ENCODE data around the gene SLC11A1.

The SLC11A1 gene

GRCh38 chr2:218434456-218434855 is 52.4 kb downstream of the SLC11A1 start:
- H3K4me3 ChIP-seq (ENCODE audit: low read length): no peak overlapping the region
- no peak for TF ChIP-seq CTCF (conservative IDR thresholded peaks at IDR 0.05; ENCODE audit: low read depth, low read length)
- DNase-seq (ENCODE audit: low read depth): no peak

DNA sequence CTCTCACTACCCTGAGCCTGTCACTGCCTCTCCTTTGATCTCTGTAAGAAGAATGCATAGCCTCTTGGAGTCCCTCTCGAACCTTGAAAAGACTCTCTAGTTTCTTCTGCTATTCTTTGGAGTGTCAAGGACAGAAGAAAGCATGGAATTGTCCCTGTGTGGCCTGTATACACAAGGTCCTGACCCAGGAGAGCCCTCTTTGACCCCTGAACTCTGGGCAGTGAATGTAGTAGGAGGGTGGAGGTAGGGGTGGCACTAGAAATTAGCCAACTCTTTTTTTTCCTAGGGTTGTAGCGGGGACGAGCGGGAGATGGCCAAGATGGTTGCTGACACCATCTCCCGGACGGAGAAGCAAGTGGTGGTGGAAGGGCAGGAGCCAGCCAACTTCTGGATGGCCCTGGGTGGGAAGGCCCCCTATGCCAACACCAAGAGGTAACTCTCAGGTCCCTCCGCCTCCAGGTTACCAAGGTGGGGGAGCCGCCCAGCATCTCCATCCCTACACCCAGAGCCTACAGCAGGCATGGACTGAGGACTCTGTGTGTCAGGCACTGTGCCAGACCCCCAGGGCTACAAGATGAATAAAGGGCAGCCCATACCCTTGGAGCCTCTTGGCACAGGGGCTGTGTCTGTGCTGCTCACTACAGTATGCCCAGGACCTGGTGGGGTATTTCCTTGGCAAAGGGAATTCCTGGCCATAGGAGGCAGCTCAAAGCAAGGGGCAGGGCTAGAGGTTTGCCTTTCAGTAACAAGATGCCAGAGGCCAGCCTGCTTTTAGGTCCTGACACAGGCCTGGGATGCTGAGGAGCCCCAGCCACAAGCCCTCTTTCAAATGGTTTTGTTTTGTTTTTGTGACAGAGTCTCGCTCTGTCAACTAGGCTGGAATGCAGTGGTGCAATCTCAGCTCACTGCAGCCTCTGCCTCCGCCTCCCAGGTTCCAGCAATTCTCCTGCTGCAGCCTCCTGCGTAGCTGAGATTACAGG is 53.2 kb downstream of the SLC11A1 start:
- DNase-seq (ENCODE audit: low read depth): no peak
- no peak overlapping the region for H3K4me3 ChIP-seq (ENCODE audit: low read length)
- TF ChIP-seq CTCF (conservative IDR thresholded peaks at IDR 0.05; ENCODE audit: low read depth, low read length): no peak

- no peak overlapping the region for H3K4me3 ChIP-seq (ENCODE audit: low read length)
- DNase-seq (ENCODE audit: low read depth): no peak
- TF ChIP-seq CTCF (conservative IDR thresholded peaks at IDR 0.05; ENCODE audit: low read depth, low read length): no peak
Measured at GRCh38 chr2:218436992-218437391, 54.9 kb downstream of the SLC11A1 start.

DNA sequence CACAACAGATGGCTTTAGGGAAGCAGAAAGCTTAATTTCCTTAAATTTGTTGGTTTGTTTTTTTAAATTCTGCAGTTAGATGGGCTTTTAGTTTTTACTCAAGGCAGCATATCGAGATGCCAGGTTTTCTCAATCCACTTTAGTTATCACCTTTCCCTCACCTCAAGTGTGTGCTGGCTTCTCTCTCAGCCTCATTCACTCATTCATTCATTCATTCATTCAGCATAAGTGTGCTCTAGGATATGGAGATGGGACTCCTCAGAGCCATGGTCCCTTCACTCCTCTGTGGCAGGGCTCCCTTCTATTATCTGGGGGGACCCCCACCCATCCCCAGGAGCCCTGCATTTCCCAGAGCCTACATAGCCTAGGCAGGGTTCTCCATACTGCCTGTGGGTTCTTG is 55.9 kb downstream of the SLC11A1 start:
- no peak for TF ChIP-seq CTCF (conservative IDR thresholded peaks at IDR 0.05; ENCODE audit: low read depth, low read length)
- no peak overlapping the region for H3K4me3 ChIP-seq (ENCODE audit: low read length)
- DNase-seq (ENCODE audit: low read depth): no peak

DNA sequence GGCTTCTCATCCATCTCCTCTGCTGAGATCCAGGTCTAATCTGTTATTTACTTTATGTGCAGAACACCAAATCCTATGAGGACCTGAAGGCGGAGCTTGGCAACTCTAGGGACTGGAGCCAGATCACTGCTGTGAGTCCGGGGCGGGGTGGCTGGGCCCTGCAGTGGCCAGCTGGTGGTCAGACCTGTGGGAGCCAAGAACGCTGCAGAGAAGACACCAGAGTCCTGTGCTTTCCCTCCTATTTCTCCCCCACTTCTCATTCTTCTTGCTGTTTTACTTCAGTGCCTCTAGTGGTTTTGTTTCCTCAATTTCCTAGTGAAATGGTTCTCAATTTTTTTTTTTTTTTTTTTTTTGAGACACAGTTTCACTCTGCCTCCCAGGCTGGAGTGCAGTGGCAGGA is 56.5 kb downstream of the SLC11A1 start:
- no peak for DNase-seq (ENCODE audit: low read depth)
- TF ChIP-seq CTCF (conservative IDR thresholded peaks at IDR 0.05; ENCODE audit: low read depth, low read length): no peak
- no peak overlapping the region for H3K4me3 ChIP-seq (ENCODE audit: low read length)

- DNase-seq (ENCODE audit: low read depth): no peak
- TF ChIP-seq CTCF (conservative IDR thresholded peaks at IDR 0.05; ENCODE audit: low read depth, low read length): no peak
- H3K4me3 ChIP-seq (ENCODE audit: low read length): no peak overlapping the region
Measured at GRCh38 chr2:218444692-218445357, 62.8 kb downstream of the SLC11A1 start.
